ENCODE data around the gene ANKRD7.

Gene ANKRD7

DNA sequence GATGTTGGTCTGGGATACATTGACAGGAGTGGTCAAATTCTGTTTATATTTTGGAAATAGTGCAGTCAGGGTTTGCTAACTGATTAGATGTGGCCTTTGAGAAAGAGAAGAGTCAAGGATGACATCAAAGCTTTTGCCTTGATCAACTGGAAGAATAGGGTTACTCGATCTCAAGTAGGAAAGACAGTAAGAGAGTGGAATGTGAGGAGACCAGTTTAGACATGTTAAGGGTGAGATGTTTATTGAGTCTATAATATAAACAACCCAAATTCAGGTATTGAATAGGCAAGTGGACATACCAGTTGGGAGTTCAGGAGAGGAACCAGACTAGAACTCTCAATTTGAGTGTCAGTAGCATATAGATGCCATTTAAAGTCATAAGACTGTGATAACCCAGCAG, 1.9 kb upstream of the ANKRD7 start:
- Histone ChIP-seq H3K4me2 (ENCODE audit: low read depth, low read length, poor library complexity, severe bottlenecking) (no peak overlapping the region), H3K79me2 (ENCODE audit: insufficient read depth, low read length) (no peaks in the 10 kb centered on the region), H4K20me1 (ENCODE audit: insufficient read depth, low read length, poor library complexity, severe bottlenecking) (no peaks in the 10 kb centered on the region), H2AFZ (ENCODE audit: low read length) (no peak overlapping the region), H3K36me3 (ENCODE audit: insufficient read depth, low read length) (no peaks in the 10 kb centered on the region), H3K4me3 (ENCODE audit: low read length, poor library complexity, severe bottlenecking) (no peak overlapping the region), H3F3A (ENCODE audit: low read depth) (no peaks in the 10 kb centered on the region), H3K4me1 (ENCODE audit: insufficient read depth, low read length, poor library complexity, severe bottlenecking) (no peaks in the 10 kb centered on the region), H3K9me2 (replicated peaks; ENCODE audit: low read depth, low read length) (no peaks in the 10 kb centered on the region), H3K27me3 (ENCODE audit: insufficient read depth, low read length, poor library complexity, severe bottlenecking) (no peaks in the 10 kb centered on the region), H3K9ac (ENCODE audit: low read depth, low read length, poor library complexity, severe bottlenecking) (no peak overlapping the region), H3K9me3 (ENCODE audit: insufficient read depth, low read depth, low read length) (no peaks in the 10 kb centered on the region)
- TF ChIP-seq, protein P1, sequence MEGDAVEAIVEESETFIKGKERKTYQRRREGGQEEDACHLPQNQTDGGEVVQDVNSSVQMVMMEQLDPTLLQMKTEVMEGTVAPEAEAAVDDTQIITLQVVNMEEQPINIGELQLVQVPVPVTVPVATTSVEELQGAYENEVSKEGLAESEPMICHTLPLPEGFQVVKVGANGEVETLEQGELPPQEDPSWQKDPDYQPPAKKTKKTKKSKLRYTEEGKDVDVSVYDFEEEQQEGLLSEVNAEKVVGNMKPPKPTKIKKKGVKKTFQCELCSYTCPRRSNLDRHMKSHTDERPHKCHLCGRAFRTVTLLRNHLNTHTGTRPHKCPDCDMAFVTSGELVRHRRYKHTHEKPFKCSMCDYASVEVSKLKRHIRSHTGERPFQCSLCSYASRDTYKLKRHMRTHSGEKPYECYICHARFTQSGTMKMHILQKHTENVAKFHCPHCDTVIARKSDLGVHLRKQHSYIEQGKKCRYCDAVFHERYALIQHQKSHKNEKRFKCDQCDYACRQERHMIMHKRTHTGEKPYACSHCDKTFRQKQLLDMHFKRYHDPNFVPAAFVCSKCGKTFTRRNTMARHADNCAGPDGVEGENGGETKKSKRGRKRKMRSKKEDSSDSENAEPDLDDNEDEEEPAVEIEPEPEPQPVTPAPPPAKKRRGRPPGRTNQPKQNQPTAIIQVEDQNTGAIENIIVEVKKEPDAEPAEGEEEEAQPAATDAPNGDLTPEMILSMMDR (conservative IDR thresholded peaks at IDR 0.05; ENCODE audit: low read length) = no peak
- no peak for TF ChIP-seq EZH2phosphoT487 (IDR thresholded peaks at IDR 0.05; ENCODE audit: borderline replicate concordance)

DNA sequence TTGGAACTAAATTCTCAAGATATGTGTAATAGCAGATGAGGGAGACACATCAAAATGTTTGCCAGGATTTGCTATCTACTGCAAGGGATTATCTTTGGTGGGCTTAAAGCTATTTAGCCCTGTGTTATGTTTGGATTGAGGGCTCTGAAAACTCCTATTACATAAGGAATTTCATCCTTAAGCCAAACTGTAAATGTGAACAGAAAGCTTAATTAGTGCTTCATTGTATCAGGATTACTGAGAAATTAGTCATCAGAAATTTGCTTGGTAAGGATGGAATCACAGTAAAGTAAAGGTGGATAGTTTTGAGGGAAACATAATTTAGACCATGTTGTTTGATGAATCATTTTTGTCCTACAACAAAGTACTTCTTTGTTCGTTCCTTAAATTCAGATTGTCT, 8.3 kb downstream of the ANKRD7 start:
- no peaks in the 10 kb centered on the region for H3F3A ChIP-seq (ENCODE audit: low read depth)
- H3K79me2 ChIP-seq (ENCODE audit: insufficient read depth, low read length) = no peaks in the 10 kb centered on the region
- H2AFZ ChIP-seq (ENCODE audit: low read length) = no peak overlapping the region
- no peaks in the 10 kb centered on the region for H3K9me3 ChIP-seq (ENCODE audit: insufficient read depth, low read depth, low read length)
- H3K4me1 ChIP-seq (ENCODE audit: insufficient read depth, low read length, poor library complexity, severe bottlenecking) = peaks cover 5% of the 10 kb centered on the region
- H3K9me2 ChIP-seq (replicated peaks; ENCODE audit: low read depth, low read length) = no peaks in the 10 kb centered on the region
- no peaks in the 10 kb centered on the region for H4K20me1 ChIP-seq (ENCODE audit: insufficient read depth, low read length, poor library complexity, severe bottlenecking)
- H3K27me3 ChIP-seq (ENCODE audit: insufficient read depth, low read length, poor library complexity, severe bottlenecking) = no peaks in the 10 kb centered on the region
- H3K4me3 ChIP-seq (ENCODE audit: low read length, poor library complexity, severe bottlenecking) = no peak overlapping the region
- H3K36me3 ChIP-seq (ENCODE audit: insufficient read depth, low read length) = no peaks in the 10 kb centered on the region
- H3K4me2 ChIP-seq (ENCODE audit: low read depth, low read length, poor library complexity, severe bottlenecking) = no peak overlapping the region
- no peak overlapping the region for H3K9ac ChIP-seq (ENCODE audit: low read depth, low read length, poor library complexity, severe bottlenecking)
- no peak for TF ChIP-seq EZH2phosphoT487 (IDR thresholded peaks at IDR 0.05; ENCODE audit: borderline replicate concordance)
- TF ChIP-seq, protein P1 (conservative IDR thresholded peaks at IDR 0.05; ENCODE audit: low read length) = no peak

DNA sequence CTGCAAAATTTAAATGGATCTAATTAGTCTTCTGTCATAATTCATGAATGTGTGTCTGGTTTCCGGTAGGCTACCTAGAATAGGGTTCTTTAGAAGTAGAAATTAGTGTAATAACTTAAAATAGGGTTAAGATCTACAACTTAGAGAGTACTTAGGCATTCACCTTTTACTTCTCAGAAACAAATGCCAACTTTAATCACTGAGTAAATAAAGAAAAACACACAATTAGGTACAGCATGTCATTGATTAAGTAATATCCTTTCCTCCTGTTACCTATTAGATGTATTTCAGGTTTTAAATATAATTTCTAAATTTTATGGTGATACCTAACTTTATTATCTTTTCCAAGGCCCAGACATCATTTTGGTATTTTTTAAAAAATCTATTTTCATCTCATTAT, 9.3 kb downstream of the ANKRD7 start:
- Histone ChIP-seq H2AFZ (ENCODE audit: low read length) (no peak overlapping the region), H3K4me3 (ENCODE audit: low read length, poor library complexity, severe bottlenecking) (no peak overlapping the region), H3K9me2 (replicated peaks; ENCODE audit: low read depth, low read length) (no peaks in the 10 kb centered on the region), H3K9me3 (ENCODE audit: insufficient read depth, low read depth, low read length) (no peaks in the 10 kb centered on the region), H3K4me2 (ENCODE audit: low read depth, low read length, poor library complexity, severe bottlenecking) (no peak overlapping the region), H3K9ac (ENCODE audit: low read depth, low read length, poor library complexity, severe bottlenecking) (no peak overlapping the region), H3K79me2 (ENCODE audit: insufficient read depth, low read length) (no peaks in the 10 kb centered on the region), H3F3A (ENCODE audit: low read depth) (no peaks in the 10 kb centered on the region), H3K27me3 (ENCODE audit: insufficient read depth, low read length, poor library complexity, severe bottlenecking) (no peaks in the 10 kb centered on the region), H3K36me3 (ENCODE audit: insufficient read depth, low read length) (no peaks in the 10 kb centered on the region), H4K20me1 (ENCODE audit: insufficient read depth, low read length, poor library complexity, severe bottlenecking) (no peaks in the 10 kb centered on the region), H3K4me1 (ENCODE audit: insufficient read depth, low read length, poor library complexity, severe bottlenecking) (peaks cover 5% of the 10 kb centered on the region)
- TF ChIP-seq, protein P1 (conservative IDR thresholded peaks at IDR 0.05; ENCODE audit: low read length) = no peak
- TF ChIP-seq EZH2phosphoT487 (IDR thresholded peaks at IDR 0.05; ENCODE audit: borderline replicate concordance) = no peak

Measured in Loucy (cell line).